NCI-H69 (cell line): ENCODE measurements around the gene PDGFC.

Experiments
- DNase-seq: peaks from one replicate; lab custom pipeline; 2025; lab: John Stamatoyannopoulos, UW

The PDGFC gene

GRCh38 chr4:156829201-156829873 lies 142.3 kb downstream of the PDGFC start:
- DNase-seq, result no peak

- no peak for DNase-seq
Observed at GRCh38 chr4:156827519-156827918, 144.1 kb downstream of the PDGFC start.

GRCh38 chr4:156825074-156825473 lies 146.5 kb downstream of the PDGFC start:
- DNase-seq, result no peak

- no peak for DNase-seq
Observed at GRCh38 chr4:156824451-156825060, 147.0 kb downstream of the PDGFC start.

- no peak for DNase-seq
Observed at GRCh38 chr4:156820931-156821330, 150.7 kb downstream of the PDGFC start.

GRCh38 chr4:156816360-156816755 lies 155.2 kb downstream of the PDGFC start:
- peak; percentile 4 for DNase-seq

- peak; percentile 97 for DNase-seq
Observed at GRCh38 chr4:156815717-156816359, 155.8 kb downstream of the PDGFC start.

GRCh38 chr4:156811963-156812362 lies 159.6 kb downstream of the PDGFC start:
- DNase-seq, result no peak

GRCh38 chr4:156811286-156811685 lies 160.3 kb downstream of the PDGFC start:
- no peak for DNase-seq

GRCh38 chr4:156805696-156806095 lies 165.9 kb downstream of the PDGFC start:
- peak; percentile 85 for DNase-seq

- no peak for DNase-seq
Observed at GRCh38 chr4:156803056-156803455, 168.5 kb downstream of the PDGFC start.

- no peak for DNase-seq
Observed at GRCh38 chr4:156800463-156800862, 171.1 kb downstream of the PDGFC start.

GRCh38 chr4:156799121-156799589 lies 172.4 kb downstream of the PDGFC start:
- DNase-seq, result no peak

- DNase-seq, result no peak
Observed at GRCh38 chr4:156798438-156798837, 173.2 kb downstream of the PDGFC start.

- DNase-seq, result no peak
Observed at GRCh38 chr4:156797206-156797605, 174.4 kb downstream of the PDGFC start.

- DNase-seq, result no peak
Observed at GRCh38 chr4:156795727-156796126, 175.9 kb downstream of the PDGFC start.

- peak; percentile 32 for DNase-seq
Observed at GRCh38 chr4:156794863-156795262, 176.7 kb downstream of the PDGFC start.

- no peak for DNase-seq
Observed at GRCh38 chr4:156792462-156793085, 179.0 kb downstream of the PDGFC start.

- no peak for DNase-seq
Observed at GRCh38 chr4:156790866-156791265, 180.7 kb downstream of the PDGFC start.

GRCh38 chr4:156788782-156789181 lies 182.8 kb downstream of the PDGFC start:
- no peak for DNase-seq

- DNase-seq, result no peak
Observed at GRCh38 chr4:156786713-156787112, 184.9 kb downstream of the PDGFC start.

- no peak for DNase-seq
Observed at GRCh38 chr4:156784970-156785369, 186.6 kb downstream of the PDGFC start.

- DNase-seq, result no peak
Observed at GRCh38 chr4:156783966-156784365, 187.6 kb downstream of the PDGFC start.
